ENCODE data around the gene NUDT14.

The NUDT14 gene

GRCh38 chr14:105211758-105212089, 30.6 kb upstream of the NUDT14 start:
- DNase-seq: no peak

DNA sequence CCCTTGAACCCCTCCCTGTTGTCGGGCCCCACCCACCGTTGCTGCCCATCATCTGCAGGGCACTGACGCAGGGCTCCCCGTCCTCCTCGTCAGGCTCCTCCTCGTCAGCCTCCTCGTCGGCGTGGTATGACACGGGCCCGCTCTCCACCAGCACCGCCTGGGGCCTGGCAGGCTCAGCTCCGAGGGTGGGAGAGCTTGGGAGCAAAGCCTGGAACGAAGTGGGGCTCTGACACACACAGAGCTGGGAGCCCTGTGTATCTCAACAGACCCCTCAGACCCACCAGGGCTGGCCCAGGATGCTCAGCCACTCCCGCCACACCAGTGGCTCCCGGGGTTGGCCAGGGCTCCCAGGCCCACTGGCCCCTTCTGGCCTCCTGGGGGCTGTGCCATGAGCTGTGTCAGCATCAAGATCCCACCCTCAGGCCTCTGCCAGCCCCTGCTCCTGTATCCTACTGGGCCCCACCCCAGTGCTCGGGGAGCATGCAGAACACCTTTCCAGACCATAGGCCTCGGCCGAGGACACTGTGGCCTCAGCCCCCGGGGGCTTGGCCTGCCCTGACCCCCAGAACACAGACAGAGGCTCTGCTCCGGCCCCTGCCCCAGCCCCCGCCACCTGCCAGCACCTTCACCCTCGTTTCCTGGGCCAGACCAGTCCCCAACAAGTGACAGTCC, 30.1 kb upstream of the NUDT14 start:
- DNase-seq: no peak

- no peak for DNase-seq
These were observed 29.3 kb upstream of the NUDT14 start for GRCh38 chr14:105210266-105211025.

- DNase-seq: no peak
These were observed 28.5 kb upstream of the NUDT14 start for GRCh38 chr14:105209646-105210045.

DNA sequence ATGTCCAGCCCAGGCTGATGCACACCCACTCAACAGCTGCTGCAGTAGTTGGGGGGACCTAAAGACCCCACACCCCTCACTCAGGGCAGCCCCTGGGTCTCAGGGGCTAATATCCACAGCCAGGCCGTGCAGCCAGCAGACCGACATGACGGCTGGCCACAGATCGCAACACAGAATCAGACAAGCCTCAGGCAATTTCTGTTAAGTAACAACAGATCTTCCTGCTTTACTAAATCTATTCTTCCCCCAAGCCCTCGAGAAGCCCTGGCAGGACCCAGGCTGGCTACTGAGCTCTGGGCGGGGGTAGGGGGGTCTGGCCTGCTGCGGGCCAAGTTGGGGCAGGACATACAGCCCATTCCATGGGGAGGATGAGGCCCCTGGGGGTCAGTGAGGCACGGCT, 28.0 kb upstream of the NUDT14 start:
- no peak for DNase-seq

- DNase-seq: no peak
These were observed 27.6 kb upstream of the NUDT14 start for GRCh38 chr14:105208738-105209075.

DNA sequence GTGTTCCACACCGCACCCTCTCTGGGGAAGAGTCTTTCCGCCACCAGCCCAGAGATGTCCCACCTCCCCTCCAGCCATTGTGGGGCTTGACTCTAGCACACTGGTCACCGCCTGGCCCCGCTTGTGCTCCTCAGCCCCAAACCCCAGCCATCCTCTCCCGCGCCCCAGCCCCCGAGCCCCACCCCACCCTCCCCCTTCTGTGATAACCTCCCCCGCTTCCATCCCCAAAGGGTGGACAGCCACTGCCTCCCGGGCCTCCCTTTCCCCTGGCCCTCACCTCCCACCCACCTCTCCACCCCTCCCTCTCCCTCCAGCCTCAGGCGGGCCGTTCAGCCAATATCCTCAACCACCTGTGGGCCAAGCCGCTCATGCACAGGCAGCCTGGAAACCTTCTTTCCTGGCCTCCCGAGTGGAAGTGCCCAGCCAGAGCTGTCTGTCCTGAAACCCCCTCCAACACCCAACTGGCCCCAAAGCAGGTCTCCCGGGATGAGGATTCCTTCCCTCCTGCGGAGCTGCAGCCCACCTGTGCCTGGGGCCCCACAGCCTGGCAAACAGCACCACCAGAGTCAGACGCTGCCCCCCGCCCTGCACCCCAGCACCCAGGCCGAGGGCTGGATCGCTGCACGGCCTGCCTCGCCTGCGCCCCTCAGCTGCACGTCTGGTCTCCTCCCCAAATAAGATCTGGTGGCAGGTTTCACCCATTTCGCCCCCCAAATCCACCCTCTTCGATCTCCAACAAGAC, 27.1 kb upstream of the NUDT14 start:
- DNase-seq: no peak

DNA sequence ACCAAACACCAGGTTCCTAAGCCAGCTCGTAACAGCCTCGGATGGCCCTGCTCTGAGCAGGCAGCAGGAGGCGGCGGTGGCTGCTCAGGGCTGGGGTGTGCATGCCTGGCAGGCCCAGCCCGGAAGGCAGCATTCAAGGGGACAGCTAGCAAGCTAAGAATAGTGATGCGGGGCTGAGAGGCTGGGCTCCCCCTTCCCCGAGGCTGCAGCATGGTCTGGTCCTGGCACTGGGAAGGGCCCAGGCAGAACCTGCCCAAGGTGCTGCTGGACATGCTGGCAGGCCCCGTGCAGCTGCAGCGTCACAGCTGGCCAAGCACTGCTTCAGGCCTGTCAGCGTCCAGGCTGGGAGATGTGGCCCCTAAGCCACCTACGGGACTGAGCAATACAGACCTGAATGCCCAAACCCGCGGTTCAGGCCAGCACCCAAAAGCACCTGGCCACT, 26.4 kb upstream of the NUDT14 start:
- DNase-seq: no peak

- no peak for DNase-seq
These were observed 25.8 kb upstream of the NUDT14 start for GRCh38 chr14:105206873-105207272.

DNA sequence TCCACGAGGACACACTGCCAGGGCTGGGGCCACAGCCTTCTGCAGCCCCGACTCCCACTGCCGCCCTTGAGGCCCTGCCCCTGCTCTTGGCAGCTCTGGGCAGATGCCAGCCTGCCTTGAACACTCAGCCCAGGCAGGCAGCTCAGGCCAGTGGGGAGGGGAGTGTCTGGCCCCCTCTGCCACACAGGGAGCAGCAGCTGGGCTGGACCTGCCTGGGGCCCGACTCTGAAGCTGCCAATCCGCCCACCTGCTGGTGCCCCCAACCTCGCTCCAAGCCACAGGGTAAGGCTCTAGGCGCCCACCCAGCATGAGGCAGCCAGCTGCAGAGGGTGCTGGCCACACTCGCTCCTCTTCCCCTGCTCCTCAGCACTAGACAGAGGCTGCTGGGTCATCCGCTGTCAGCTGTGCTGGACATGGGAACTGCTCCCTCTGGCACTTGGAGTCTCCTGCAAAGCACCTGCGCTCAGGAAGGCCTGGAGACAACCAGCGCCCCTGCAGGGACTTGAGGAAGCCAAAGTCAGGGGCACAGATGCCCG, 24.6 kb upstream of the NUDT14 start:
- DNase-seq: no peak

DNA sequence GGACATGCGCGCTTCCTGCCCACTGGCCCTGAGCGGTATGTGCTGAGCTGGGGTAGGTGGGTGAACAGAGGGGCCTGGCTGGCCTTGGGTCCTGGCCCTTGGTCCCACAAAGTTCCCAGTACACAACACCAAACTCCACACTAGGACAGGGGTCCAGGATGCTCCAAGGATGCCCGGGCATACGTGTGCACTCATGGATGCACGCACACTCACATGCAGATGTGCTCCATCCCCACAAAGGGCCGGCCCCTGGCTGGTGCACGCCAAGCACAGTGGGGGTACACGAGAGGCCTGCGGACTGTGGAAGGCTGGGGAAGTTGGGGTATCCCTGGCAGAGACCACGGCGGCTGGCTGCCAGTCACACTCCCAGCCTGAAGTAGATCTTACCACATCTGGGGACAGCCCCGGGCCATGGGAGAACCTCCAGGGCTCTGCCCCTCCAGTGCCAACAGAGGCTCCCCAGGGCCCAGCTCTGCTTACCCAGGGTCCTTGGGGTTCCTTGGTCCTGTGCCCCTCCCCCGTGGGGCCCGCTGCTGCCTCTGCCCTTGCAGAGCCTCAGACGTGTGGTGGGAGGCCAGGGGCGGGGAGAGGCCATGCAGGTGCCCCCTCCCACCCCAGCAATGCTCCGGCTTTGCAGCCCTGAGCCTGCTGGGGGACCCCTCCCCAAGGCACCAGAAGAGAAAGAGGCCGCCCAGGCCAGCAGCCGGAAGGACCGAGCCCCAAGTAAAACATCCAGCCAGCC, 24.0 kb upstream of the NUDT14 start:
- no peak for DNase-seq

- DNase-seq: no peak
These were observed 23.3 kb upstream of the NUDT14 start for GRCh38 chr14:105204206-105204930.

DNA sequence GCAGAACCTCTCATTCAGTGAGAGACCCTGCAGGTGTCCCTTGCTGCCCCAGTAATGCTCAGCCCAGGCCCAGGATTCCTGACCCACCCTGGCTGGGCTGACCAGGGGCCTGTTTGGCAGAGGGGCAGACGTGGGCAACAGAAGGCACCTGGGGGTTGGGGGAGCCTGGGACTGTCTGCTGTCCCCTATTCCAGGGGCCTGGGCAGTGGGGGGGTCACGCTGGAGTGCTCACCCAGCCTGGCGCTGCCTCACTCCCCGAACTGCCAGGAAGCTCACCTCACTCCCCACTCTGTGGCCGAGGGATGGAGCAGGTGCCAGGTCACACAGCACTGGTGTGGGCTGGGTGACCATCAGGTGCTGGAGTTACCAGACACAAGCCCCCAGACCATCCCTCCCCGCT, 22.6 kb upstream of the NUDT14 start:
- no peak for DNase-seq

DNA sequence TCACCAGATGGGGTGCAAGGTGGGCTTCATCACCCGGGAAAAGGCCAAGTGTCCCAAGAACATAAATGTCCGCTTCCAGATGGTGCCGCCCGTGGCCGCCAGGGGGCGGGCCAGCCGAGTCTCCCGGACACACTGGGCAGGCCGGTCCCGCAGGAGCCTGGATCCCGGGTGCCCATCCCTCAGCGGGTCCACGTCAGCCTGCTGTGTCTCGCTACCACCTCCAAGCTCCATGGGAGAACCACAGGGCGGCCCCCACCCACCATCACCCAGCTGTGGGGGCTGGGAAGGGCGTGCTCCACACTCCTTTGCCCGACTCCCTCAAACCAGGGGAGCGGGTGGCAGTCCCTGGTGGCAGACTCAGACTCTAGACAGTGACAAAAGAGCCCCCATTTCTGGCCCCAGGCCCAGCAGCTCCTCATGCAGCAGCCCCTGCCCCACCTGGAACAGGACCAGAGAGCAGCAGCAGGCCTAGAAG, 22.0 kb upstream of the NUDT14 start:
- DNase-seq: no peak

- no peak for DNase-seq
These were observed 20.9 kb upstream of the NUDT14 start for GRCh38 chr14:105201925-105202513.

GRCh38 chr14:105201156-105201924, 20.2 kb upstream of the NUDT14 start:
- DNase-seq: no peak

DNA sequence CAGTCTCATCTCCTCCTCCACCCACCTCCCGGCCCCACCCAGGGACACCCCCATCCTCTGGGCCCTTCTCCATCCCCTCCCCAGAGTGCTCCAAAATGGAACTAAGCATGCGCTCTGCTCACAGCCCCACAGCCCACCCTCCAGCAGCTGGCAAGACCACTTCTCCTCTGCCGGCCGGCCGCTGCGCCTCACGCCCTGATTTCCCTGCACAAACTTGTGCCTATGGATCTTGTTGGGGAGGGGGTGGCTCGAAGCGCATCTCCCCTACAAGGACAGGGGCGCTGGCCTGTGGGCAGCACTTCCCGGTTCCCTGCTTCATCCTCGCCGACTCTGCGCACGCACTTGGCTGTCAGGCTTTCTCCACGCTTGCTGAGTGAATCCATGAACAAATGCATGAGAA, 19.5 kb upstream of the NUDT14 start:
- DNase-seq: no peak

DNA sequence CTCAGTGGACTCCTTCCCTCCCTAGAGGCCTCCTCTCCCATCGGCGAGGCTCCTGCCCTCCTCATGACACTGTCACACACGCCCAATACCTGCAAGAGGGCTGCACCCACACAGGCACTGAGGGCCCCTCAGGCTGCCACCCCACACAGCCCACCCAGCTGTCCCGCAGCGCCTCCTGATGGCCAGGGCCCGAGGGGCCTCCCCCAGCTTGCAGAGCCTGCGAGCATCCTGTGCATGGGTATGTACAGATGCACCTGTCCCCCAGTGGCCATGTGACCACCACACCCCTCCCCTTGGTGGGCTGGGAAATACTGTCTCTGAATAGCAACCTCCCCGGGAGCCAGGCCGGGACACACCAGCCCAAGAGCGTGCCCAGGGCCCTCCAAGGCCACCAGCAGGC, 19.0 kb upstream of the NUDT14 start:
- DNase-seq: no peak

GRCh38 chr14:105199093-105199492, 18.0 kb upstream of the NUDT14 start:
- DNase-seq: no peak

- DNase-seq: no peak
These were observed 17.5 kb upstream of the NUDT14 start for GRCh38 chr14:105198588-105198987.

- no peak for DNase-seq
These were observed 16.1 kb upstream of the NUDT14 start for GRCh38 chr14:105197211-105197641.

Data from NCI-H1048 (cell line).